Measurements from ENCODE around the gene DNAH8.
A peak's percentile ranks its signal among the peaks of the same experiment; 100 is the strongest.

Gene DNAH8

GRCh38 chr6:39057251-39058155, 342.4 kb downstream of the DNAH8 start:
- no peak for DNase-seq

GRCh38 chr6:39058471-39059147, 343.5 kb downstream of the DNAH8 start:
- no peak for DNase-seq

GRCh38 chr6:39059496-39060310, 344.6 kb downstream of the DNAH8 start:
- DNase-seq: no peak

GRCh38 chr6:39060467-39061160, 345.5 kb downstream of the DNAH8 start:
- no peak for DNase-seq

- no peak for DNase-seq
Measured at GRCh38 chr6:39061182-39061581, 346.1 kb downstream of the DNAH8 start.

GRCh38 chr6:39061588-39061987, 346.5 kb downstream of the DNAH8 start:
- DNase-seq: no peak

GRCh38 chr6:39062014-39062740, 347.1 kb downstream of the DNAH8 start:
- DNase-seq: no peak

GRCh38 chr6:39063526-39063925, 348.4 kb downstream of the DNAH8 start:
- DNase-seq: no peak

- DNase-seq: no peak
Measured at GRCh38 chr6:39065561-39065960, 350.4 kb downstream of the DNAH8 start.

- no peak for DNase-seq
Measured at GRCh38 chr6:39068391-39068790, 353.3 kb downstream of the DNAH8 start.

- DNase-seq: no peak
Measured at GRCh38 chr6:39072830-39073229, 357.7 kb downstream of the DNAH8 start.

- DNase-seq: no peak
Measured at GRCh38 chr6:39073471-39074355, 358.6 kb downstream of the DNAH8 start.

GRCh38 chr6:39074486-39074885, 359.4 kb downstream of the DNAH8 start:
- DNase-seq: no peak

- DNase-seq: no peak
Measured at GRCh38 chr6:39075010-39075686, 360.0 kb downstream of the DNAH8 start.

- DNase-seq: peak; percentile 22
Measured at GRCh38 chr6:39075807-39076622, 360.9 kb downstream of the DNAH8 start.

GRCh38 chr6:39076623-39077535, 361.8 kb downstream of the DNAH8 start:
- no peak for DNase-seq

- no peak for DNase-seq
Measured at GRCh38 chr6:39077882-39078594, 362.9 kb downstream of the DNAH8 start.

- DNase-seq: no peak
Measured at GRCh38 chr6:39078695-39079094, 363.6 kb downstream of the DNAH8 start.

Data from activated CD4-positive, alpha-beta T cell treated with anti-CD3 and anti-CD28 coated beads, Interleukin-2, Interleukin-6, amounts not matched to agents 100 ng/mL and 50 ng/mL, durations not matched to agents 16 hours and 8 hours (primary cell).